Smooth muscle cell of the coronary artery (primary cell): ENCODE results near the gene RAB40A. TPM values are rescaled to one million over a fixed set of nuclear protein-coding genes. Genes with fewer than 3 reads are reported as not detected.

ENCODE experiments used
- total RNA-seq: library from RNA; depleted of rRNA; stranded (reverse); fragments of >200 nt; gene quantifications from 2 replicates; pipeline ENCODE4 v1.2.3, GENCODE V29; 2014; ENCODE audit warnings: low replicate concordance

Gene RAB40A
- total RNA-seq: 0.08 TPM in 1 of 2 replicates, not detected in the other

GRCh38 chrX:103519389-103519788 lies at the start of gene RAB40A:
Gene RAB40A (minus strand): TSS chrX:103519489. CDS start chrX:103500756, 18,733 bp downstream.

Other genes with a start within 250 kb of the RAB40A start
- not detected in 2 replicates for gene TCEAL5, start 242.7 kb downstream of the RAB40A start, total RNA-seq
- 0.23 and 2.3 TPM in 2 replicates for gene BEX2, start 208.5 kb downstream of the RAB40A start, total RNA-seq
- gene TCEAL7, start 189.2 kb downstream of the RAB40A start, total RNA-seq: 5.1 and 5.9 TPM in 2 replicates
- 72.9 and 133 TPM in 2 replicates for gene TCEAL9, start 163.0 kb downstream of the RAB40A start, total RNA-seq
- 302 and 724 TPM in 2 replicates for gene BEX3, start 143.0 kb downstream of the RAB40A start, total RNA-seq
- gene TCEAL4, start 66.0 kb upstream of the RAB40A start, total RNA-seq: 51.2 and 64.1 TPM in 2 replicates
- gene TCEAL3, start 88.5 kb upstream of the RAB40A start, total RNA-seq: 24.3 and 27.8 TPM in 2 replicates
- 14.2 and 16.1 TPM in 2 replicates for gene TCEAL1, start 109.5 kb upstream of the RAB40A start, total RNA-seq
- gene MORF4L2, start 167.2 kb upstream of the RAB40A start, total RNA-seq: 406 and 668 TPM in 2 replicates
- gene TMEM31, start 191.4 kb upstream of the RAB40A start, total RNA-seq: not detected in 2 replicates